HG03575 (cell line): ENCODE measurements around the gene OR6B3.

ENCODE experiments used
- ATAC-seq: cut with Tn5 transposase; IDR thresholded peaks from one replicate; pipeline ENCODE4 v1.9.1; 2021; ENCODE audit not compliant: unreplicated experiment, insufficient number of reproducible peaks, low FRiP score; ENCODE audit errors: extremely low read depth

Gene OR6B3

GRCh38 chr2:239997686-239998409 lies 55.5 kb downstream of the OR6B3 start:
- ATAC-seq, result no peak
